NT2/D1 (cell line): ENCODE data around the gene PKNOX2.

ENCODE experiments used
- YY1 ChIP-seq: IDR thresholded peaks from 2 replicates; pipeline ENCODE4 v1.6.1; 2011; ENCODE audit not compliant: insufficient read length, insufficient read depth
- ZNF274 ChIP-seq: IDR thresholded peaks from 2 replicates; pipeline ENCODE4 v1.6.1; 2011; ENCODE audit warnings: mild to moderate bottlenecking, low read depth, low read length

DNA sequence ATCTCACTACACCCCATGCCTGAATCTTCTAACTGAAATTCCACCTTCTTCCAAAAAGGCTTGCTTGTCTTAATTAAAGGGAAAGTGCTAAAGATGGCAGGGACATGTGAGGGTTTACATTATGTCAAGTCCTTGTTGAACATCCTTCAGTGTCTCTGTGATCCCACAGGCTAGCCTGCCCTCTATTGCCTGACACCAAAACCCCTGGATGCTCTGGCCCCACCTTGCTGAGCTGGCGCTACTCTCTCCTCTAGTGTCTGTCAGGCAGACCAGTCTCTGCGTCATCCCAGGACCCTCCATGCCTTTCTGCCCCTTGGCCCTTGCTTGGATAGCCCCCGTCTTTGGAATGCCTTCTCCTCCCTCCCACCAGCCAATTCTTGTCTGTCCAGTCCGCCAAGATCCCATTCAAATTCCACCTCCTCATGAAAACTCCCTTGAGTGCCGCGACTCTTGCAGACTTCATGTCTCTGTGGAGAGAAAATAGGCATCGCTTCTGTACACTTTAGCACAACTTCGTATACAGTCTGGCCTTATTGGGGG lies 69.3 kb downstream of the PKNOX2 start:
- no peak for TF ChIP-seq YY1
- TF ChIP-seq ZNF274 = no peak
